ENCODE results near the gene PCDH15. TPM values are rescaled to one million over a fixed set of nuclear protein-coding genes. Genes with fewer than 3 reads are reported as not detected.
"Not testable (repeated sequence)": the region's sequence is repeated elsewhere in the genome, so short reads cannot be mapped to it uniquely, and the experiment has no call there.

The PCDH15 gene
- total RNA-seq, 1 experiment from 2014 or later, result not detected

DNA sequence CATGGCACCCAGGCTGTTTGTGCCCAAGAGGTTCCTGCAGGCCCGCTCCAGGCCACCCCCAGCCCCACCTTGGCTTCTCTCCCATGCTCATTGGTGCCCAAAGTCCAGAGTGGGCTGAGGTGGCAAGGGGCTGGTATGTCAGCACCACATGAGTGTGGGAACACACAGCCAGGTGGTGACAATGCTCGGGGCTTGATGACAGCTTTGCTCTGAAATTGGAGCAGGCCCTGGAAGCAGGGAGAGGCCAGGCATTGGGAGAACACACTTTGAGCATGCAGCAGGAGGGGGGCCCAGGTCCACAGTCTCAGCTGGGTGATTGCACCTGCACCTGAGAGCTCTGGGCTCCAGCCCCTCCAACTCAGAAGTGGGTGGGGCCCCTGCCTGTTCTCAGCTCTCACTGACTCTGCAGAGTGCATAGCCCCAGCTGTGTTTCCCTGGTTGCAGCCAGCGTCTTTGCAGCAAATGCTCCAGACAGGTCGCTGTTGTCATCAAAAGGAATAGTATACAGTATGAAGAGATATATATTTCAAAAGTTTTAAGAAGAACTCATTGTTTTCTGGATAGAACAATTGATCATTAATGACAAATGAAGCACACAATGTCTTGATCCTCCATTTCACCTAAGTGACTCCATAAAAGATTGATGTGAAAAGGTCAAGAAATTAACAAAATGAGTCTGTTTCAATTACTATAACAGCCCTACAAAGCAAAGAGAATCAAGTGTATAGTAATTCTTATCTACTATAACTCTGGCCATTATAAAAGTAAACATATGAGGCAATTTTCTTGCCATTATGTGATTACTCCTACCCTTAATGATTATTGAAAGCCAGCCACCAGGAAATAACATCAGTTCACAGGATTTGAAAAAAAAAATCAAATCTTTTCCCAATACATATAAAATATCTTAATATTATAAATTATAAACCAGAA lies 848.1 kb downstream of the PCDH15 start:
- Histone ChIP-seq H3K4me1 (ENCODE audit: insufficient read depth, low read length, poor library complexity, severe bottlenecking) (no peaks in the 10 kb centered on the region), H3K27me3 (replicated peaks; ENCODE audit: insufficient read depth, low read depth, low read length, poor library complexity) (no peaks in the 10 kb centered on the region), H3K36me3 (ENCODE audit: insufficient read depth, low read length, poor library complexity, severe bottlenecking) (no peaks in the 10 kb centered on the region), H3K9me3 (ENCODE audit: low read depth, low read length, poor library complexity, severe bottlenecking) (peaks cover 16% of the 10 kb centered on the region), H3K4me3 (ENCODE audit: low read depth, low read length, poor library complexity, severe bottlenecking) (no peak overlapping the region), H3K27ac (ENCODE audit: low read depth, low read length, poor library complexity, severe bottlenecking) (no peak overlapping the region)
- no peak for DNase-seq (ENCODE audit: low spot score)
- POLR2A ChIA-PET (ENCODE audit: low non-redundant PET), result no interaction called here
- CTCF ChIA-PET, result no interaction called here
- TF ChIP-seq EZH2 (IDR thresholded peaks at IDR 0.05; ENCODE audit: borderline replicate concordance, low read depth, low read length, poor library complexity, severe bottlenecking), result no peak
- TF ChIP-seq, protein P1, sequence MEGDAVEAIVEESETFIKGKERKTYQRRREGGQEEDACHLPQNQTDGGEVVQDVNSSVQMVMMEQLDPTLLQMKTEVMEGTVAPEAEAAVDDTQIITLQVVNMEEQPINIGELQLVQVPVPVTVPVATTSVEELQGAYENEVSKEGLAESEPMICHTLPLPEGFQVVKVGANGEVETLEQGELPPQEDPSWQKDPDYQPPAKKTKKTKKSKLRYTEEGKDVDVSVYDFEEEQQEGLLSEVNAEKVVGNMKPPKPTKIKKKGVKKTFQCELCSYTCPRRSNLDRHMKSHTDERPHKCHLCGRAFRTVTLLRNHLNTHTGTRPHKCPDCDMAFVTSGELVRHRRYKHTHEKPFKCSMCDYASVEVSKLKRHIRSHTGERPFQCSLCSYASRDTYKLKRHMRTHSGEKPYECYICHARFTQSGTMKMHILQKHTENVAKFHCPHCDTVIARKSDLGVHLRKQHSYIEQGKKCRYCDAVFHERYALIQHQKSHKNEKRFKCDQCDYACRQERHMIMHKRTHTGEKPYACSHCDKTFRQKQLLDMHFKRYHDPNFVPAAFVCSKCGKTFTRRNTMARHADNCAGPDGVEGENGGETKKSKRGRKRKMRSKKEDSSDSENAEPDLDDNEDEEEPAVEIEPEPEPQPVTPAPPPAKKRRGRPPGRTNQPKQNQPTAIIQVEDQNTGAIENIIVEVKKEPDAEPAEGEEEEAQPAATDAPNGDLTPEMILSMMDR (conservative IDR thresholded peaks at IDR 0.05; ENCODE audit: low read depth, low read length), result no peak
- intact Hi-C loops (cut with micrococcal nuclease; ENCODE audit: unreplicated experiment), result no loop called here
- BruUV-seq (replicated peaks), result no TSS peak

DNA sequence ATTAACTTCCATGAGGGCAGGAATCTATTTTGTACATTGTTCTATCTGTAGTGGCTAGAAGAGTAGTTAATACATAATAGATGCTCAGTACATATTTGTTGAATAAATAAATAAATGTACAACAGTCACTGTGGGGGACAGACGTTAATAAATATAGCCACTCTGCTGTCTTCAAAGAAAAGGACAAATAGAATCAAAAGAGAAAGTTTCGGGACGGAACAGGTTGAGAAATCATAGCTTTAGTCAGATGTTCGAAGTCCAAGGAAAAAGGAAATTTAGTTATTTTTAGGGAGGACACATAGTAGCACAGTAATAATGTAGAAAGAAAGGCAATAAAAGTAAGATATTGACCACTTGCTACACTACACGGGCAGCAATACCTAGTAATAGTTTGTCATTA lies 861.4 kb downstream of the PCDH15 start:
- no peaks in the 10 kb centered on the region for H3K36me3 ChIP-seq (ENCODE audit: insufficient read depth, low read length, poor library complexity, severe bottlenecking)
- no peak overlapping the region for H3K4me3 ChIP-seq (ENCODE audit: low read depth, low read length, poor library complexity, severe bottlenecking)
- ChIA-PET POLR2A (ENCODE audit: low non-redundant PET) (no interaction called here), CTCF (no interaction called here)
- H3K27me3 ChIP-seq (replicated peaks; ENCODE audit: insufficient read depth, low read depth, low read length, poor library complexity), result no peaks in the 10 kb centered on the region
- intact Hi-C loops (cut with micrococcal nuclease; ENCODE audit: unreplicated experiment), result no loop called here
- H3K27ac ChIP-seq (ENCODE audit: low read depth, low read length, poor library complexity, severe bottlenecking), result no peak overlapping the region
- H3K9me3 ChIP-seq (ENCODE audit: low read depth, low read length, poor library complexity, severe bottlenecking), result peaks cover 29% of the 10 kb centered on the region
- no peaks in the 10 kb centered on the region for H3K4me1 ChIP-seq (ENCODE audit: insufficient read depth, low read length, poor library complexity, severe bottlenecking)
- DNase-seq (ENCODE audit: low spot score), result no peak
- BruUV-seq (replicated peaks), result no TSS peak
- TF ChIP-seq EZH2 (IDR thresholded peaks at IDR 0.05; ENCODE audit: borderline replicate concordance, low read depth, low read length, poor library complexity, severe bottlenecking), result no peak
- TF ChIP-seq, protein P1 (conservative IDR thresholded peaks at IDR 0.05; ENCODE audit: low read depth, low read length), result no peak

DNA sequence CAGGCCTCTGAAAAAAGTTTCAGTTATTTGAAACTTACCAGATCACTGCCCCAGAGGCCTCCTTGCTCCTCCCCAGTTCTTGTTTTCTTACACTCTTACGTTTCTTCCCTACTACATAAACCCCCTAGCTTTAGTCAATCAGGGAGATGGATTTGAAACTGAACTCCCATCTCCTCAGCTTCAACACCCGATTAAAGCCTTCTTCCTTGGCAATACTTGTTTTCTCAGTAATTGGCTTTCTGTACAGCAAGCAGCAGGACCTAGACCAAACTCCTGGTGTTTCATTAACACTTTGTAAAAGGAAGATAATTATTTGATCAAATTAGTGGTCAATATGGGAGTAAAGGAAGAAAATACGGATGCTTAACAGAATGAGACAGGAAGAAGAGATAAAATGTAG lies 870.4 kb downstream of the PCDH15 start:
- no peak overlapping the region for H3K27ac ChIP-seq (ENCODE audit: low read depth, low read length, poor library complexity, severe bottlenecking)
- no peak overlapping the region for H3K4me3 ChIP-seq (ENCODE audit: low read depth, low read length, poor library complexity, severe bottlenecking)
- H3K36me3 ChIP-seq (ENCODE audit: insufficient read depth, low read length, poor library complexity, severe bottlenecking), result no peaks in the 10 kb centered on the region
- no peaks in the 10 kb centered on the region for H3K4me1 ChIP-seq (ENCODE audit: insufficient read depth, low read length, poor library complexity, severe bottlenecking)
- intact Hi-C loops (cut with micrococcal nuclease; ENCODE audit: unreplicated experiment), result no loop called here
- H3K27me3 ChIP-seq (replicated peaks; ENCODE audit: insufficient read depth, low read depth, low read length, poor library complexity), result no peaks in the 10 kb centered on the region
- DNase-seq (ENCODE audit: low spot score), result no peak
- CTCF ChIA-PET, result no interaction called here
- TF ChIP-seq EZH2 (IDR thresholded peaks at IDR 0.05; ENCODE audit: borderline replicate concordance, low read depth, low read length, poor library complexity, severe bottlenecking), result no peak
- TF ChIP-seq, protein P1 (conservative IDR thresholded peaks at IDR 0.05; ENCODE audit: low read depth, low read length), result no peak
- peaks cover 53% of the 10 kb centered on the region for H3K9me3 ChIP-seq (ENCODE audit: low read depth, low read length, poor library complexity, severe bottlenecking)
- POLR2A ChIA-PET (ENCODE audit: low non-redundant PET), result no interaction called here
- BruUV-seq (replicated peaks), result no TSS peak

DNA sequence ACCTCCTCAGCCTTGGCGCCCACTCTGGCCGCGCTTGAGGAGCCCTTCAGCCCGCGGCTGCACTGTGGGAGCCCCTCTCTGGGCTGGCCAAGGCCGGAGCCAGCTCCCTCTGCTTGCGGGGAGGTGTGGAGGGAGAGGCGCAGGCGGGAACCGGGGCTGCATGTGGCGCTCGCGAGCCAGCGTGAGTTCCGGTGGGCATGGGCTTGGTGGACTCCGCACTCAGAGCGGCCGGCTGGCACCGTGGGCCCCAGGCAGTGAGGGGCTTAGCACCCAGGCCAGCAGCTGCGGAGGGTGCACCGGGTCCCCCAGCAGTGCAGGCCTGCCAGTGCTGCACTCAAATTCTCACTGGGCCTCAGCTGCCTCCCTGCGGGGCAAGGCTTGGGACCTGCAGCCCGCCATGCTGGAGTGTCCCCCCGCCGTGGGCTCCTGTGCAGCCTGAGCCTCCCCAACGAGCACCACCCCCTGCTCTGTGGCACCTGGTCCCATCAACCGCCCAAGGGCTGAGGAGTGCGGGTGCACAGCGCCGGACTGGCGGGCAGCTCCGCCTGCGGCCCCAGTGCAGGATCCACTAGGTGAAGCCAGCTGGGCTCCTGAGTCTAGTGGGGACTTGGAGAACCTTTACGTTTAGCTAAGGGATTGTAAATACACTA lies 876.9 kb downstream of the PCDH15 start:
- intact Hi-C loops (cut with micrococcal nuclease; ENCODE audit: unreplicated experiment); H3K4me3 ChIP-seq (ENCODE audit: low read depth, low read length, poor library complexity, severe bottlenecking); H3K4me1 ChIP-seq (ENCODE audit: insufficient read depth, low read length, poor library complexity, severe bottlenecking); H3K27ac ChIP-seq (ENCODE audit: low read depth, low read length, poor library complexity, severe bottlenecking); BruUV-seq (replicated peaks); H3K27me3 ChIP-seq (replicated peaks; ENCODE audit: insufficient read depth, low read depth, low read length, poor library complexity); DNase-seq (ENCODE audit: low spot score); CTCF ChIA-PET; H3K36me3 ChIP-seq (ENCODE audit: insufficient read depth, low read length, poor library complexity, severe bottlenecking); POLR2A ChIA-PET (ENCODE audit: low non-redundant PET): not testable (repeated sequence)
- peaks cover 26% of the 10 kb centered on the region for H3K9me3 ChIP-seq (ENCODE audit: low read depth, low read length, poor library complexity, severe bottlenecking)

Measured in A673 (cell line).